GM21447 (cell line): ENCODE measurements around the gene LYZL2.
"Not testable (repeated sequence)": the region's sequence is repeated elsewhere in the genome, so short reads cannot be mapped to it uniquely, and the experiment has no call there.

ENCODE experiments used
- ATAC-seq: cut with Tn5 transposase; IDR thresholded peaks from one replicate; pipeline ENCODE4 v1.9.1; 2021; ENCODE audit not compliant: unreplicated experiment

LYZL2 gene

GRCh38 chr10:30596013-30596412, 33.5 kb downstream of the LYZL2 start:
- ATAC-seq = no peak

GRCh38 chr10:30594077-30594476, 35.5 kb downstream of the LYZL2 start:
- no peak for ATAC-seq

GRCh38 chr10:30592770-30593169, 36.8 kb downstream of the LYZL2 start:
- ATAC-seq = not testable (repeated sequence)

- no peak for ATAC-seq
These were observed 38.3 kb downstream of the LYZL2 start for GRCh38 chr10:30591249-30591670.

- no peak for ATAC-seq
These were observed 40.1 kb downstream of the LYZL2 start for GRCh38 chr10:30589441-30589840.

- peak; percentile 83 for ATAC-seq
These were observed 42.0 kb downstream of the LYZL2 start for GRCh38 chr10:30587522-30588031.

- ATAC-seq = no peak
These were observed 42.7 kb downstream of the LYZL2 start for GRCh38 chr10:30586828-30587227.

GRCh38 chr10:30583778-30584415, 45.7 kb downstream of the LYZL2 start:
- peak; percentile 57 for ATAC-seq

- no peak for ATAC-seq
These were observed 47.7 kb downstream of the LYZL2 start for GRCh38 chr10:30581779-30582380.

GRCh38 chr10:30580676-30581075, 48.9 kb downstream of the LYZL2 start:
- no peak for ATAC-seq

GRCh38 chr10:30580241-30580640, 49.3 kb downstream of the LYZL2 start:
- ATAC-seq = no peak

GRCh38 chr10:30579574-30579973, 50.0 kb downstream of the LYZL2 start:
- no peak for ATAC-seq

- ATAC-seq = no peak
These were observed 52.5 kb downstream of the LYZL2 start for GRCh38 chr10:30577048-30577447.

- ATAC-seq = no peak
These were observed 52.9 kb downstream of the LYZL2 start for GRCh38 chr10:30576641-30577040.

- ATAC-seq = no peak
These were observed 55.1 kb downstream of the LYZL2 start for GRCh38 chr10:30574432-30574796.

- ATAC-seq = no peak
These were observed 55.7 kb downstream of the LYZL2 start for GRCh38 chr10:30573721-30574431.

GRCh38 chr10:30565449-30565848, 64.1 kb downstream of the LYZL2 start:
- ATAC-seq = no peak

GRCh38 chr10:30562787-30563186, 66.8 kb downstream of the LYZL2 start:
- ATAC-seq = no peak
